ENCODE data around the gene NPIPB6.

GRCh38 chr16:28319476-28320022 lies 43.8 kb downstream of the NPIPB6 start:
- no peak for TF ChIP-seq POLR2A (IDR thresholded peaks at IDR 0.05)
- no peak for TF ChIP-seq CTCF (IDR thresholded peaks at IDR 0.05)
